Ovary (tissue), 3 donors: ENCODE measurements around the gene KATNIP.

ENCODE experiments used
- CTCF ChIP-seq, 3 donors: fragments of 450-650 bp in 2 of 3; fragments of 200-600 bp in 1 of 3; IDR thresholded peaks; one replicate each; pipeline versions ENCODE4 v1.5.1 to v1.8.0; 2016 to 2022; ENCODE audit warnings: antibody characterized with exemption in 3 of 3, mild to moderate bottlenecking in 1 of 3
- POLR2A ChIP-seq: fragments of 450-650 bp; IDR thresholded peaks from one replicate; pipeline ENCODE4 v1.6.1; 2017; ENCODE audit warnings: antibody characterized with exemption, mild to moderate bottlenecking, moderate library complexity
- donor health status: DM: no; HTN: no; CAD: no.

- no peak for TF ChIP-seq CTCF (IDR thresholded peaks at IDR 0.05)
- no peak for TF ChIP-seq POLR2A
These were observed 48.3 kb downstream of the KATNIP start for GRCh38 chr16:27598220-27598619.
